Thymus (tissue), 11 donors: ENCODE results near the gene TMEM60. TPM values are rescaled to one million over a fixed set of nuclear protein-coding genes. Genes with fewer than 3 reads are reported as not detected.

ENCODE experiments used
- DNase-seq, 9 donors: peaks; one replicate each; pipeline ENCODE4 v3.0.0-alpha.2; 2013; ENCODE audit warnings: low spot score in 9 of 9, low read depth in 6 of 9, missing footprints in 1 of 9
- H3K27ac ChIP-seq, 2 donors: one replicate each; pipeline ENCODE4 v1.5.1; 2013; ENCODE audit warnings: control low read depth in 1 of 2, low read depth in 1 of 2, low read length in 1 of 2, mild to moderate bottlenecking in 1 of 2, moderate library complexity in 1 of 2
- H3K27me3 ChIP-seq, 2 donors: one replicate each; pipeline ENCODE4 v1.5.1; 2013; ENCODE audit warnings: low read length in 1 of 2; ENCODE audit not compliant: control insufficient read depth in 2 of 2, insufficient read depth in 1 of 2
- H3K36me3 ChIP-seq, 2 donors: one replicate each; pipeline ENCODE4 v1.5.1; 2013; ENCODE audit warnings: low read length in 1 of 2, mild to moderate bottlenecking in 1 of 2, moderate library complexity in 1 of 2; ENCODE audit not compliant: control insufficient read depth in 2 of 2, insufficient read depth in 2 of 2
- H3K4me1 ChIP-seq, 2 donors: one replicate each; pipeline ENCODE4 v1.5.1; 2013; ENCODE audit warnings: low read length in 2 of 2; ENCODE audit not compliant: control insufficient read depth in 2 of 2, insufficient read depth in 2 of 2
- H3K4me3 ChIP-seq, 2 donors: one replicate each; pipeline ENCODE4 v1.5.1; 2013; ENCODE audit warnings: low read length in 2 of 2, control low read depth in 1 of 2, mild to moderate bottlenecking in 1 of 2
- H3K9me3 ChIP-seq, 2 donors: one replicate each; pipeline ENCODE4 v1.5.1; 2013; ENCODE audit warnings: low read length in 1 of 2, mild to moderate bottlenecking in 1 of 2; ENCODE audit not compliant: control insufficient read depth in 2 of 2, insufficient read depth in 1 of 2
- WGBS: extraction: QIAGEN DNeasy Blood & Tissue Kit; methylation state at CpG from one replicate; pipeline ENCODE4 v1.1.7; 2013; 5-methylcytosine and 5-hydroxymethylcytosine counted together
- polyA plus RNA-seq: library from polyadenylated mRNA; stranded (reverse); fragments of 200-250 nt; gene quantifications from one replicate; pipeline ENCODE4 v1.2.3, GENCODE V29; 2013
- total RNA-seq: library from RNA; stranded (reverse); fragments of 120-200 nt; gene quantifications from one replicate; pipeline ENCODE4 v1.2.4, GENCODE V29; 2013
- donor health status: healthy.

TMEM60 gene
- total and polyA plus RNA-seq, 2 donors: 23.5 to 29.0 TPM

DNA sequence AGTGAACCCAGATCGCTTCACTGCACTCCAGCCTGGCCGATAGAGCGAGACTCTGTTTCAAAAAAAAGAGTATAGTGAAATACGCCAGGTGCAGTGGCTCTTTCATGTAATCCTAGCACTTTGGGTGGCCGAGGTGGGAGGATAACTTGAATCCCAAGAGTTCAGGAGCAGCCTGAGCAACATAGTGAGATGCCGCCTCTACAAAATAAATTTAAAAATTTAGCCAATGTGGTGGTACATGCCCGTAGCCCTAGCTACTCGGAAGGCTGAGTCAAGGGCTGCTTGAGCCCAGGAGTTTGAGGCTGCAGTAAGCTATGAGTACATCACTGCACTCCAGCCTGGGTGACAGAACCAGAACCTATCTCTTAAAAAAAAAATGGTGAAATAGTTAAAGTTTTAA lies 27.9 kb downstream of the TMEM60 start:
- Histone ChIP-seq H3K4me1 (no peaks in the 10 kb centered on the region), H3K36me3 (peaks cover 15 to 57% of the 10 kb centered on the region in 2 donors), H3K4me3 (no peak overlapping the region), H3K9me3 (no peaks in the 10 kb centered on the region), H3K27me3 (no peaks in the 10 kb centered on the region), H3K27ac (no peak overlapping the region)
- no peak for DNase-seq
- WGBS: 85% methylated on average over 8 of the region's 8 CpGs

GRCh38 chr7:77766801-77767605 lies 31.2 kb downstream of the TMEM60 start:
- peaks cover 12 to 30% of the 10 kb centered on the region in 2 donors for H3K36me3 ChIP-seq

DNA sequence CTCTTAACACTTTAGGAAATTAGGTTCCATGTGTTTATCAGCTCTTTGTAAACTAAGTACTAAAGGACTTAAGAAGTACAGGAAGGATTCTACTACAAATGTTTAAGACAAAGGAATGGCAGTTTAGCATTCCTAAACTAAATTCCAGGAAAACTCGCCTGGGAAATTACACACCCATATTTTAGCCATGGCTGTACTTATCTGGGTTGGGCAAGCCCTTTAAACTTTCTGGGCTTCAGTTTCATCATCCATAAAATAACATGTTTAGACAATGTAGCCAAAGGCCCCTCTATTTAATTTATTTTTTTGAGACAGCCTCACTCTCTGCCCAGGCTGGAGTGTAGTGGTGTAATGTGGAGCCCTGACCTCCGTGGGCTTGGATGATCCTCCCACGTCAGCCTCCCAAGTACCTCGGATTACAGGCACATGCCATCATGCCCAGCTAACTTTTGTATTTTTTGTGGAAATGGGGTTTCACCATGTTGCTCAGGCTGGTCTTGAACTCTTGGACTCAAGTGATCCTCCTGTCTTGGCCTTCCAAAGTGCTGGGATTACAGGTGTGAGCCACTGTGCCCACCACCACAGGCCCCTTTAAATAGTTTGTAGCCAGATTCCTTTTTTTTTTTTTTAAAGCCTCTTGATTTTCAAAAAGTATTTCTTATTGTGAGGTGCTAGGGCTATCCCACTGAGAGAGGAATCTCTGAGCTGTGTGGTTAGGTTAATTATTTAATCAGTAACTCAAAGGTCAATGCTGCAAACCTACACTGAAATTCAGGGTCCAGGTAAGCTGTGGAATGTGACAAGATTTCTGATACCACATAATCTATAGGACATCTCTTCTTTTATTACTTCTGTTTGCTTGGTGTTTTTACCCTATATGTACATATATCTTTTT lies 32.1 kb downstream of the TMEM60 start:
- Histone ChIP-seq H3K27ac (no peak overlapping the region), H3K36me3 (peaks cover 12 to 28% of the 10 kb centered on the region in 2 donors), H3K4me1 (no peaks in the 10 kb centered on the region), H3K27me3 (no peaks in the 10 kb centered on the region), H3K9me3 (no peaks in the 10 kb centered on the region), H3K4me3 (no peak overlapping the region)
- over 99% methylated on average over 4 of the region's 4 CpGs for WGBS
- no peak for DNase-seq

More at GRCh38 chr7:77766801-77767605, 31.2 kb downstream of the TMEM60 start:
- WGBS: 99% methylated on average over 6 of the region's 6 CpGs
- Histone ChIP-seq H3K4me1 (no peaks in the 10 kb centered on the region), H3K4me3 (no peak overlapping the region), H3K9me3 (no peaks in the 10 kb centered on the region), H3K27me3 (no peaks in the 10 kb centered on the region), H3K27ac (no peak overlapping the region)
- DNase-seq: no peak

DNA sequence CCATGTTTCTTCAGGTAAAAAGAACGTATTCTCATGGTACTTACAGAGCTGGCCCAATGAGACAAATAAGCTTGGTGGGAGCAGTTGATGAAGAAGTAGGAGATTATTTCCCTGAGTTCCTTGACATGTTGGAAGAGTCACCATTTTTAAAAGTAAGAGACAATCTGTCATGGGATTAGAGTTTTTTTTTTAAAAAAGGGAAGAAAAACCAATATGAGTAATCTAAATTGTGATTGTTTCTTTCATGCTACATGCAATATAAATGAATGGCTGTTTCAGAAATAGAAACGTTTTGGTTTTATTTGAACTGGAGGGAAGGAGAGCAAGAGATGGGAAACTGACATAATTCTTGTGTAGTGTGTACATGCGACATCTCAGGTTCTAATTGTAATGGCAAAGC lies 32.8 kb downstream of the TMEM60 start:
- WGBS: 86% methylated on average over 3 of the region's 3 CpGs

GRCh38 chr7:77760809-77761453 lies 37.3 kb downstream of the TMEM60 start:
- Histone ChIP-seq H3K27ac (no peak overlapping the region), H3K36me3 (peaks cover 0 to 3% of the 10 kb centered on the region in 2 donors), H3K9me3 (no peaks in the 10 kb centered on the region), H3K4me1 (no peaks in the 10 kb centered on the region), H3K4me3 (no peak overlapping the region), H3K27me3 (no peaks in the 10 kb centered on the region)
- 94% methylated on average over 10 of the region's 10 CpGs for WGBS
- DNase-seq: no peak

More for the DNA sequence above, 32.8 kb downstream of the TMEM60 start:
- DNase-seq: no peak
- H3K36me3 ChIP-seq: peaks cover 12 to 28% of the 10 kb centered on the region in 2 donors
- H3K27me3 ChIP-seq: no peaks in the 10 kb centered on the region
- H3K4me1 ChIP-seq: no peaks in the 10 kb centered on the region
- H3K9me3 ChIP-seq: no peaks in the 10 kb centered on the region
- H3K27ac ChIP-seq: no peak overlapping the region
- H3K4me3 ChIP-seq: no peak overlapping the region

GRCh38 chr7:77759294-77759889 lies 38.8 kb downstream of the TMEM60 start:
- H3K9me3 ChIP-seq: no peaks in the 10 kb centered on the region

DNA sequence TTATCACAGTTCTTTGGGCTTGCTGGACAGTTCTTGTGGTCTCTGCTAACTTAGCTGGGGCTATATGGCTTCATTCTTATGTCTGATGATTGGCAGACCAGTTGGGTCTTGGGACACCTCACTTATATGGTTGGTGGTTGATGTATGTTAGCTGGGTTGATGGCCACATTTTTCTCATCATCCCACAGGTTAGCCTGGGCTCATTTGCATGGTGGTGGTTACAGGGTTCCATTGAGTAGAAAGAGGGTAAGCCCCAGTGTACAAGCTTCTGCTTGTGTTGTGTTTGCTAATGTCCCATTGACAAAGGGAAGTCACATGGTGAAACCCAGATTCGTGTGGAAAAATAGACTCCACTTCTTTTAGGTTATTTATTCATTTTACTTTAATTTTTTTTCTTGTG lies 40.6 kb downstream of the TMEM60 start:
- Histone ChIP-seq H3K27me3 (no peaks in the 10 kb centered on the region), H3K36me3 (peaks cover 0 to 3% of the 10 kb centered on the region in 2 donors), H3K4me1 (peaks cover 0 to 3% of the 10 kb centered on the region in 2 donors), H3K27ac (no peak overlapping the region), H3K9me3 (no peaks in the 10 kb centered on the region), H3K4me3 (no peak overlapping the region)
- DNase-seq: no peak
- 37% methylated on average over 1 of the region's 1 CpG for WGBS

More at GRCh38 chr7:77759294-77759889, 38.8 kb downstream of the TMEM60 start:
- Histone ChIP-seq H3K27me3 (no peaks in the 10 kb centered on the region), H3K4me1 (no peaks in the 10 kb centered on the region), H3K4me3 (no peak overlapping the region), H3K36me3 (no peaks in the 10 kb centered on the region), H3K27ac (no peak overlapping the region)
- WGBS: 9% methylated on average over 3 of the region's 3 CpGs
- DNase-seq: peak; percentile 36 to 84 (median 78)

GRCh38 chr7:77753173-77753572 lies 45.1 kb downstream of the TMEM60 start:
- H3K27me3 ChIP-seq: no peaks in the 10 kb centered on the region
- no peak for DNase-seq
- no peak overlapping the region for H3K4me3 ChIP-seq
- H3K9me3 ChIP-seq: no peaks in the 10 kb centered on the region
- WGBS: 48% methylated on average over 1 of the region's 1 CpG
- H3K36me3 ChIP-seq: peaks cover 13 to 14% of the 10 kb centered on the region in 2 donors
- no peak overlapping the region for H3K27ac ChIP-seq
- peaks cover 4 to 9% of the 10 kb centered on the region in 2 donors for H3K4me1 ChIP-seq
